HG03558 (cell line): ENCODE measurements around the gene SETBP1.

Experiments used
- ATAC-seq: cut with Tn5 transposase; IDR thresholded peaks from one replicate; pipeline ENCODE4 v1.9.1; 2021; ENCODE audit warnings: moderate number of reproducible peaks; ENCODE audit not compliant: unreplicated experiment; ENCODE audit errors: extremely low read depth

SETBP1 gene

DNA sequence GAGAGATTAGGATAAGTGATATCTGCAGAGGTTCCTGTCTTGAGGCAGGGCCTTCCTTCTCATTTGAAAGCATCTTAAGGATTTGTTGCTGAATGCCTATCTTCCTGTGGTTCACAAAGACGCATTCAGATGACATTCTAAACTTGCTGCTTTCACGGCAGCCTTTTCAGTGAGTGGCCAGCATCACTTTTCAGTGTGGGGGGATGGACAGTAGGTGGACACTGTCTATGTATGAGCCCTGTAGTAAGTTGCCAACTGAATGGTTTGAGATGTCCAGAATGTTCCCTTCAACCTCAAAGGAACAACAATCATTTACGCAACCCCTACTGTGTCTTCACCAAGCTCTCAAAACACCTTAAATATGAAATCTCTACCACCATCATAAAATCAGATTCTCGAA lies 46.6 kb downstream of the SETBP1 start:
- no peak for ATAC-seq

- no peak for ATAC-seq
Measured at GRCh38 chr18:44729631-44730101, 49.0 kb downstream of the SETBP1 start.

DNA sequence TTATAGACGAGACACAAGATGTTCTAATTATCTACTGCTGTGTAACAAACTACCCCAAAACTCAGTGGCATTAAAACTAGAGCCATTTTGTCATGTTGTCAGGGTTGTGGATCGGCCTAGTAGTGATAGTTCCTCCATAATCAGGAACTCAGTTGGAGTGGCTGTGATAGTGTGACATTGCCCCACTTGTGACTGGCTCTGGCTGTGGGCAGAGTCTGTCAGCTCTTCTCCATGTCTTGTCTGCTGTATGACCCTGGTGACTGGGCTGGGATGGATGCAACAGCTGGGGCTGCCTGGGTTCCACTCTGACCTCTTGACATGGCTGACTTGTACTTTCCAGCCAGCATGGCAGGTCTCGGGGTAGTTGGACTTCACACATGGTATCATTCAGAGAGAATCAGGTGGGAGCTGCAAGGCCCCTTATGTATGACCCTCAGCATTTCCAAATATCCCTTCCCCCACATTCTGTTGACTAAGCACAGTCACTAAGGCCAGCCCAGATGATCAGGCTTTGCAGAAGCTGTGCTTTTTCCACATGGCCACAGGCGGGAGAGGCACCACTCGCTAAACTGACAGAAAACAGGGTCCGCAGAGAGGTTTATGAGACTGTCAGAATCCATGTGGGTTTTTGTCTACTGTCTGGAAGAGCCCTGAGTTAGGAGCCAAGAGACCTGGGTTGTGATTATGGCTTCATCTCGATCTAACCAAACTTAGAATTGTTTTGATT lies 50.3 kb downstream of the SETBP1 start:
- no peak for ATAC-seq

- ATAC-seq, result no peak
Measured at GRCh38 chr18:44731530-44732237, 51.0 kb downstream of the SETBP1 start.

DNA sequence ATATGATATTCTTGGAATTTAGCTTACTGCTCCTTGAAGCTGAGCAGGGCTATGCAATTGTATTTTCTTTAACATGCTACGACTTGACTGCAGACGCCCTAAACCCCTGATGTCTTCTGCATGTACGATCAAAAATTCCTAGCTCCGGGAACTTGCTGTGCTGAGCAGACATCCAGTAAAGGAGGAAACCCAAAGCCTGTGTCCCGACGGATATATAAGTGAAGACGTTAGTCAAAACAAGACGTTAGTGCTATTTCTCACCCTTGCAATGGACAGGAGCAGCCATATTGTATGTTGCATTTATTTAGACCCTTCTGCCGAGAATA lies 51.5 kb downstream of the SETBP1 start:
- ATAC-seq, result no peak

- no peak for ATAC-seq
Measured at GRCh38 chr18:44732599-44732998, 51.9 kb downstream of the SETBP1 start.

DNA sequence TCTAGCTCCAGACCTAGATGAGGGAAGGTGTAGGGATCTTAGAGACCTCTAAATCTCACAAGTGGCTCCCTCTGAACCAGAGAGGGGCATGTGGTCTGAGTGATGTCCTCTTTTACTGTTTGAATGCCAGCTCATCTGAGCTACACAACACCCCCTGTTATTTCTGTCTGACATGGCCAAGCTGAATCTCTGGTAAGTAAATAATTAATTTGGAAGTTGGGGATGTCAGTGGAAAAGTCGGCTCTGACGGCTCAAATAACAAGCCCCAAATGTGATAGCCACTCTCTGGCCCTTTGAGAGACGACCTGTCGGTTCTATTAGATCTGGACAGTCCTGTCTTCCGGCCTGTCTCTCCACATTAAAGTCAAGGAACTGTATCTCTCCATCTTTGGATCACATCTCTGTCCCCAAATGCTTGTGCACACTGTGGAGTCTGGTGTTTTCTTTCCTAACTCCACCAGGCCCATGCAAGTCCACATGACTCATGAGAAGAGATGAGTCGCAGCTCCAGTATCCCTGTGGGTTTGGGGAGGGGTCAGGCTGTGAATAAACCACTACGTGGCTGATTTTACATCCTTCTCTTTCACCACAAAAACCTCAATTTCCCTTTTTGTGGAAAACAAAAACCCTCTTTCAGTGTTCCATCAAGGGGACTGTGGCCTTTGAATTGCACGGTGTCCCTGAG lies 52.5 kb downstream of the SETBP1 start:
- no peak for ATAC-seq

DNA sequence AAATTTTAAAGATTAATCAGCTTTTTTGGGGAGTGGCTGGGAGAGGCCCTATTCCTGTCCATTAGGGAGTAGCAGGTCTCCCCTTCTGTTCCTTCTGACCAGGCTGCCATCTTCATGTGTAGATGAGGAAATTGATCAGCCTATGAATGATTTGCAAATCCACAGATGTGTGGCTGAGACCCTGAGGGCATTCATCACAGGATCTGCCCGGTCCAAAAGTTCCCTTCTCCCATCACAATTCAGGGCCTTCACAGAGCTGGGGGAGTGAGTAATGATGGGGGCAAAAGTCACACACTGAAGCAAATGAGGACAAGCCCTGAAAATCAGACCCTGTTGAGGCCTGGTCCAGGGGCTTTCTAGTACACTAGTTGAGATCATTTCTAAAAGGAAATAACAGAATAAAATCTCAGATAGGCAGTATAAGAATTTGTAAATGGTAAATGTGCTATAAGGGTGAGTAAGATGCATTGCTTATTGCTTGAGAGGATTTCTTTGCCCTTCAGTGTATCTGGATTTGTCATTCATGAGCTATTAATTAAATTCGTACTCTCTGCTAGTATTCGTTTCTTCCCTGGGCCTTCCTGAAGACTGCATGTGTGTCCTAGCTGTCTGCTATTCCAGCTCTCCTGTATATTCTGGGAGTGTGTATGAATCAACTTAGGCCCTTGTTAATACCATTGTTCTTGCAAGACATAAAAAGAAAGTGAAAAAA lies 53.2 kb downstream of the SETBP1 start:
- ATAC-seq, result no peak

DNA sequence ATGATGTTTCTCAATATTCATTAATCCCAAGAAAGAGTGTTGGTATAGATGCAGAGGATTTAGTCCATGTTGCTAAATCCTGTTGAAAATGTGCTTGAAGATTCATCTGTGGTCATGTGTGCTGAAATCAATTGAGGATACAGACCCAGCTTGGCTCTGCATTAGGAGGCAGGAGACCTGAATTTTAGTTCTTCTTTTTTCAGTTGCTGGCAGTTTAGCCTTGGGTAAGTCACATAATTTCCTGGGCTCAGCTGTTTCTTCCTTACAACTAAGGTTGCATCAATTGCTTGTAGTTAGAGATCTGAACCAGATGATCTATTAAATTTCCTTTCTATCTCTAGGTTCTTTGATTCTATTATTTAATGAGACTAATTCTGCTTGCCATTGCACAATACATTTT lies 54.4 kb downstream of the SETBP1 start:
- ATAC-seq, result no peak

DNA sequence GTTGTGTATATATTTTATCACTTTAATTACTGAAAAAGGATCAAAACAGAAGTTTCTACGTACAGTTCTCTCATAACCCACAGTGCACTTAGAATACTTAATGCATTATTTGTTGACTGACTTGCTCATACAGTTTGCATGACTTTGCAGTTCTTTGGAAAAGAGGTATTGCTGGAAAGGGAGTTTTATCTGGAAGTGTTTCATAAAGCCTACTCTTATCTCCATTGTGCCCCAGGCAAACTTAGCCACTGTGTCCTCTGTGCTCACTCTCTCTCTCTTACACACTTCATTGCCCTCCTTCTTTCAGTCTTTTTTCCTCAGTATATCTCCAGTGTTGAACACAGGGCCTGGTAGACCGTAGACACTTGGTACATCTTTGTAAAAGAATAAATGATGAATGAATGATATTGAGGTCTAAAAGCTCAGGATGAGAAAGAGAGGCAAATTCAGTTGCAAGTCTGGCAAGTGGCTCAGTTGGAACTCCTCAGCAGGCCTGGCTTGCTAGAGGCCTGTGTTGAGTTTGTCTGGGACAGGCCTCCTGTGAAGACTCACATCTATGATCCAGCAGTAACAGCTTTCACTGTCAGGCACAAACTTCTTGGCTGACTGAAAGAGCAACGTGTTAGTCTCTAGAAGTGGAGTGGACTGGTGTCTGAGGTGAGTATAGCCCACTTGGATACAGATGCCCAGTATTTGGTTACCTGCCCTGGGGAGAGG lies 56.1 kb downstream of the SETBP1 start:
- no peak for ATAC-seq

DNA sequence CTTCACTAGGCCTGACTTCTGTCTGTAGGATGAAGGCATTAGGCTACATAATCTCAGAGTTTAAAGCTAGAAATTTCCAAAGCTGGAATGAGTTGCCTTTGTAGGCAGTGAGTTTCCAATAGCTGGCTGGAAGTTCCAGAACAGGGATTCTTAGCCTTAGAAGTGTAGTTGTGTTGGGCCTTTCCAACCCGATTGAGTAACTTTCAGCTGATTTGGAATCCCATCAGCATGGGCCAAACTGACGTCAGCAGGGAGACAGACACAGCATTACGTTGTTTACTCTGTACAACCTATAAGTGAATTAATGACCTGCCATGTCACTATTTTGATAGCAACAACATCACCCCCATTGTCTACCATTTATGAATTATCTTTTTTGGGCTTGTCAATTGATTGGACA lies 56.9 kb downstream of the SETBP1 start:
- ATAC-seq, result no peak

DNA sequence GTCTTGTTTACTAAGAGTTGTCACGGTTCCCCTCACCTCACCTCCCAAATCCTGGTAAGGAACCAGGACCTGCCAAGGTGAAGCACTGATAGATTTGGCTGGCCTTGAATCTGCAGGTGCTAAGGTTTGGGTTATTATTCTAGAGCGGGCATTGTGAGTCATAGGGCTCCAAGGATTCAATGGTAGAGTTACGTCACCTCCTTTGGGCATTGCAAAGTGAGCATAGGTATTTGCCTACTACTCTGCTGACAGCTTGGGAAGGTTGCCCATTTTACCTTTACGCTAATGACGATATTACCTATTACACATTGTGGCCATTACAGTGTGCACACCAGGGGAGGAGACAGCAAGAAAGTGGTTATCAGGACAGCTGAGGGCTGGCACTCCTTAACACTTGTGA lies 59.3 kb downstream of the SETBP1 start:
- no peak for ATAC-seq

GRCh38 chr18:44741085-44741484 lies 60.4 kb downstream of the SETBP1 start:
- no peak for ATAC-seq

DNA sequence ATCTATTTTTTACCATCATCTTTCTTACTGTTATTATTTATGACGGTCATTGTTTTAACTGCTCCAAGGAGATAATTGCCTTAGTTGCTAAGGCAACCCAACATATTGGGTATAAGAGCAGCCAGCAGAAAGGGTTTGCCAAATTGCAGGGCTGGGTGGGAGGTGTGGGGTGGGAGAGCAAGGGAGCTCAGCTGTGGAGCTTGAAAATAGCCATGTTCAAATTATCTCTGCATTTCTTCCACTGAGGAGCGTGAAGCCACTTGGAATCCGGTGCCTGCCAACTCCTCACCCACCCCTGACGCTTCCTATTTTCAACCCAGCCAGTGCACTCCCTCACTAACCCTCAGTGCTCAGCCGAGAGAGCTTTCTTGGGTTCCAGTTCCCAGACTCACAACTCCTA lies 60.8 kb downstream of the SETBP1 start:
- ATAC-seq, result no peak

- ATAC-seq, result no peak
Measured at GRCh38 chr18:44742126-44742525, 61.4 kb downstream of the SETBP1 start.

DNA sequence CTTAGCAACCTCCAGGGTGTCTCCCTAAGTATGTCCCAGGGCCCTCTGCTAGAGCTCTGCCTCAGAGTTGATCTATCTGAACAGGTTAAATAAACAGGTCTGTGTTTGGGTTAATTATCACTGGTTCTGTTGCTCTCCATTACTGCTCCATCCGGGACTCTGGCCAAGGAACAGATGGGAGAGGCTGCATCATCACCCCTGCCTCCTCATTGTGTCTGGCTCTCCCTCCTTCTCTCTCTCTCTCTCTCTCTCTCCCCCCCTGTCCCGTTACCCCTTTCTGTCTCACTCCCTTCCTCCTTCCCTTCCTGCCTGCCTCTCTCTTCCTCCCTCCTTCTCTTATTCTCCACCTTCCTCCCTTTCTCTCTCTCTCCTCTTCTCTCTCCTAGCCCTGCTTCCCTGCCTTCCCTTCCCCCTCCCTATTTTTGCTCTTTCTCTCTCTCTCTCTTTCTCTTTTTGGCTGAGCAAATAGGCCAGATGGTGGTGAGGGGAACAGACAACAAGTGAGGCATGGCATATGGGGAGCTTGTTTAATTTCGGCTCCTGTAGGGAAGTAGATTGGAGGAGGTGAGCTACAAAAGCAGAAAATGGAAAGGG lies 62.1 kb downstream of the SETBP1 start:
- no peak for ATAC-seq

- no peak for ATAC-seq
Measured at GRCh38 chr18:44743631-44744030, 62.9 kb downstream of the SETBP1 start.

GRCh38 chr18:44744161-44745121 lies 63.8 kb downstream of the SETBP1 start:
- ATAC-seq, result no peak

GRCh38 chr18:44747157-44747556 lies 66.5 kb downstream of the SETBP1 start:
- ATAC-seq, result no peak
